Epithelial cell of prostate (primary cell): ENCODE data around the gene FIZ1.
"Not testable (repeated sequence)": the region's sequence is repeated elsewhere in the genome, so short reads cannot be mapped to it uniquely, and the experiment has no call there.

Experiments
- DNase-seq: peaks from one replicate; pipeline ENCODE4 v3.0.0-alpha.2; 2011; ENCODE audit warnings: low read depth, low spot score
- H3K27ac ChIP-seq: fragments of 450-650 bp; 2 replicates; pipeline ENCODE4 v1.5.1; 2017; ENCODE audit warnings: mild to moderate bottlenecking

FIZ1 gene

DNA sequence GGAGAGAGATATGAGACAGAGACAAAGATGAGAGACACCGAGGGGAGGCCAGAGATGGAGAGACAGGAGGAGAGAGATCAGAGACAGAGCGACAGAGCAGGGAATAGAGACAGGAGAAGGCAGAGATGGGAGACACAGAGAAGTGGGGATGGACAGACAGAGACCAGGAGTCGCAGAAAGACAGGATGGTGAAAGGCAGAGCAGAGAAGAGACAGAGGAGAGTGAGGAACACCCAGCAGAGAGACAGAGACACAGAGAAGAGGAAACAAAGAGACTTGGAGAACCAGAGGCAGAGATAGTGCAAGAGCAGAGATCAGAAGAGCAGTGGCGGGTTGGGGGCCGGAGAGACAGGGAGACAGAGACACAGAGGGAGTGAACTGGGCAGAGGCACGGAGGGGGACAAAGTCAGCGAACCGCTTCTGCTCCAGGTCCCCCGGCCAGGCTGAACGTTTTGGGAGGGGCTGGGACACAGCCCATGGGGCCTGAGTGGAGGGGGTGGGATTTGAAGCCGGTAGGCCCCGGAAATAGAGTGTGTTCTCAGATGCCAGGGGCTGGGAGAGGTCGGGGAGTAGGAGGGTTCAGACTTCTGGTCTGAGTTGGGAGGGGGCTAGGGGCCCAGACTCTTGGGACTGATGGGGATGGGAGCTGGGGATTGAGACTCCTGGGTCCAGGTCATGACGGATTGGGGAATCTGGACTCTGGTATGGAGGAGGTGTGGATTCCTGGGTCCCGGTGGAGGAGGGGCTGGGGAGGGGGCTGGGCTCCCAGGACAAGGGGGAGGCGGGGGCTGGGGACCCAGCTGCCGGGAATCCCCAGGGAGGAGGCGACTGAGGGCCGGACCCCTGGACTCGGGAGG, 19.3 kb downstream of the FIZ1 start:
- DNase-seq = no peak
- peak overlapping the region; percentile 66 for H3K27ac ChIP-seq

- no peak overlapping the region for H3K27ac ChIP-seq
These were observed 20.3 kb downstream of the FIZ1 start for GRCh38 chr19:55578761-55579747.

DNA sequence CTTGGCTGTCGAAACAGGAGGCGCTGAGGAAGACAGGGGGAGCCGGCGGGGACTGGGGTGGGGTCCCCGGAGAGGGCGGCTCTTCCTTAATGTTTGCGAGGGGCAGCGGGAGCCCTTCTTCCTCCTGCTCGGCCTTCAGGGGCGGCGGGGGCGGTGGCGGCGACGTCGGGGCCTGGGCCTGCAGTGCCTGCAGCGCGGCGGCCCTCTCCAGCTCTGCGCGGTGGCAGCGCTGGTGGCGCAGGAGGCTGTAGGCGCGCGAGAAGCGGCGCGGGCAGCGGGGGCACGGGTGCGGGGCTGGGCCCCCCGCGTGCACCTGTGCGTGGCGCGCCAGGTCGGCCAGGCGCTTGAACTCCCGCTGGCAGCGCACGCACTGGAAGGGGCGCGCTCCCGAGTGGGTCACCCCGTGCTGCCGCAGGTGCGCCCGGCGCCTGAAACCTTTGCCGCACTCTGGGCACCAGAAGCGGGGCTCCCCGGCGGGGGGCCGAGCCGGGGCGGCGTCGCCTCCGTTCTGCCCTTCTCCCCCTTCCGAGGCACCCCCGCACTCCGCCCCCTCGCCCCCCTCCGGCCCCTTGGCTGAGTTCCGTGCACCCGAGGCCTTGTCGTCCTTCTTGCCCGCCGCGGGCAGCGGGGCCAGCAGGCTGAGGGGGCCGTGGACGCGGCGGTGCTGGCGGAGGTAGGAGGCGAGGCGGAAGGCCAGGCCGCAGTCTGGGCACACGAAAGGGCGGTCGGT, 21.1 kb downstream of the FIZ1 start:
- no peak for DNase-seq
- no peak overlapping the region for H3K27ac ChIP-seq

More at GRCh38 chr19:55578761-55579747, 20.3 kb downstream of the FIZ1 start:
- no peak for DNase-seq

DNA sequence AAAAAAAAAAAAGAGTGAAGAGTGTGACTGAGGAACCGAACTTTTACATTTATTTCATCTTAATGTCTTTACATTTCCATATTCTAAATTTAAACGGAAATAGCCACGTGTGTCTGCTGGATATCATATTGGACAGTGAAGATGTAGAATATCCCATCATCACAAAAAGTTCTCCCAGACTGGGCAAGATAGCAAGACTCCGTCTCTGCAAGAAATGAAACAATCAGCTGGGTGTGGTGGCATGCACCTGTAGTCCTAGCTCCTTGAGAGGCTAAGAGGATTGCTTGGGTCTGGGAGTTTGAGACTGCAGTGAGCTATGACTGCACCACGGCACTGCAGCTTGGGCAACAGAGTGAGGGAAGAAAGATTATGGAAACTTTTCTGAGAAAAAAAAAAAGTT, 22.6 kb downstream of the FIZ1 start:
- DNase-seq = no peak
- H3K27ac ChIP-seq = no peak overlapping the region

DNA sequence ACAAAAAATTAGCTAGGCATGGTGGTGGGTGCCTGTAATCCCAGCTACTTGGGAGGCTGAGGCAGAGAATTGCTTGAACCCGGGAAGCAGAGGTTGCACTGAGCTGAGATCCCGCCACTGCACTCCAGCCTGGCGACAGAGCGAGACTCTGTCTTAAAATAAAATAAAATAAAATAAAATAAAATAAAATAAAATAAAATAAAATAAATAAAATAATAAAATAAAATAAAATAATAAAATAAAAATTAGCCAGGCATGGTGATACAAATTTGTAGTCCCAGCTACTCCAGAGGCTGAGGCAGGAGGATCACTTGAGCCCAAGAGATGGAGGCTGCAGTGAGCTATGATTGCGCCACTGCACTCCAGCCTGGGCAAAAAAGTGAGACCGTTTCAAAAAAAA, 25.4 kb downstream of the FIZ1 start:
- DNase-seq, H3K27ac ChIP-seq: not testable (repeated sequence)

DNA sequence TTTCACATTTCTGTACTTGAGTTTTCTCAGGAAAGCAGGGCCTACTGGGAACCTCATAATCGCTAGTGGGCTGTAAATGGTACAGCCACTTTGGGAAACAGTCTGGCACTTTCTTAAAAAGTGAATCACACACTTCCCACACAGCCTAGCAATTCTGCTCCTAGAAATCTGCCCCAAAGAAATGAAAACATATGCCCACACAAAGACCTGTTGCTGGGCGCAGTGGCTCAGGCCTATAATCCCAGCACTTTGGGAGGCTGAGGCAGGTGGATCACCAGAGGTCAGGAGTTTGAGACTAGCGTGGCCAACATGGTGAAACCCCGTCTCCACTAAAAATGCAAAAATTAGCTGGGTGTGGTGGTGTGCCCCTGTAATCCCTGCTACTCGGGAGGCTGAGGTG, 29.8 kb downstream of the FIZ1 start:
- not testable (repeated sequence) for DNase-seq, H3K27ac ChIP-seq

- no peak for DNase-seq
- H3K27ac ChIP-seq = no peak overlapping the region
These were observed 31.5 kb downstream of the FIZ1 start for GRCh38 chr19:55567708-55568328.

DNA sequence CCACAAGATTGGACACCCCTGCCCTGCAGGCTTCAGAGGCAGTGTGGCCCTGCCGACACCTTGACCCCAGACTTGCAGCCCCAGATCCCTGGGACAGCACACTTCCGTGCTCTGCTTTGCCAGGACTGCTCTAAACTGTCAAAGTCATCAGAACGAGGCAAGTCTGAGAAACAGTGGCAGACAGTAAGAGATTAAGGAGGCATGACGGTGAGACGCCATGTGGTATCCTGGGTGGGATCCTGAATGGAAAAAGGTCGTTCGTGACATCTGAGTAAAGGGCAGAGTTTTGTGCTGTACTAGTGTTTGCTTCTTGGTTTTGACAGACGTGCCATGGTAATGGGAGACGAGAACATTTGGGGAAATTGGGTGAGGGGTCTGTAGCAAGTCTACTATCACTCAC, 32.5 kb downstream of the FIZ1 start:
- DNase-seq = no peak
- H3K27ac ChIP-seq = no peak overlapping the region

DNA sequence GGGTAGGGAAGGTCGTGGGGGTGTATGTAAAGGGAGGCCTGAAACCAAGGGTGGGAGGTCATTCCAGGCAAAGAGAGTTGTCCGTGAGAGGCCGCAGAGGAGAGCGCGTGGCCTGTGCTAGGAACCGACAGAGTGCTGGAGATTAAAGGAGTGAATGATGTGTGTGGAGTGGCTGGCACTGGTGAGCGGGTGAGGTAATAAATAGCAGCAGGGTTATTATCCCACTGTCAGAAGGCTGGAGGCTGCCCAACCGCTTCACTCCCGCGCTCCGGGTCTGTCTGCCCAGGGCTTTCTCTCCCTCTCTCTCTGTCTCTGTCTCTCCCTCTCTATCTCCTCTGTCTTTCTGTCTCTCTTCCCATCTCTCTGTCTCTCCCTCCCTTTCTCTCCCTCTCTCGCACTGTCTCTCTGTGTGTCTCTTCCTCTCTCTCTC, 36.0 kb downstream of the FIZ1 start:
- DNase-seq = no peak
- no peak overlapping the region for H3K27ac ChIP-seq

DNA sequence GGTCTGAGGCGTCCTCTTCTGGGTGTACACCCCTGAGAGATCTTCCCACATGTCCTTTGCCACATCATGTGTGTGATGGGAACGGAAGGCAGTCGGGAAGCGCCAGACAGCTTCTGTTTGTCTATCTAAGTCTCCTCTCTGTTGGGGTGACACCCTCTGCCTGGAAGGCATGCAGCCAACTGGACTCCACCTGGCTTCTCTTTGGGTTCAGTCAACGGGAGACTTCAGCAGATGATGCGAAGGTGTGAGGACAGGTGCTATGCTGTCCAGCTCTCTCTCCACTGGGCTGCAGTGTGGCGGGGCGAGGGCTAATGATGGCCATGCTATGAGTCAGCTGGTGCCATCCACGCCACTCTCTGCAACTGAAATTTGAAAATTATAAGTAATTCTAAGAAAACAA, 39.6 kb downstream of the FIZ1 start:
- no peak overlapping the region for H3K27ac ChIP-seq
- DNase-seq = no peak

DNA sequence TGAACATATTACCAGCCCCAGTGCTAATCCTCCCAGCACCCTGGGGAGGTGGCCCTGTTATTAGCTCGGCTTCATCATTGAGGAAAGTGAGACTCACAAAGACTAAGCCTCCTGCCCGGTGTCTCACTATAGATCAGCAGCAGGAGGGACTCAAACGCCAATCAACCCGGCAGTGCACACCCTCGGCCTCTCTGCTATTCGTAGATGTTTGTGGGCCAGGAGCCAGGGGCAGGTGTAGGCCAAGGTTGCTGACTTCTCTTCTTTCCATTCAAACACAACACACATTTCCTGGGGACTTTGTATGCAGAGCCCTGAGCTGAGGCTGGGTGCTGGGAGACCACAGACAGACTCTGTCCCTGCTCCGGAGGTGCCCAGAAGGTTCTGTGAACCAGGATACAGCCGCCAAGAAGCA, 44.6 kb downstream of the FIZ1 start:
- DNase-seq = no peak
- no peak overlapping the region for H3K27ac ChIP-seq

- DNase-seq = no peak
- H3K27ac ChIP-seq = no peak overlapping the region
These were observed 45.0 kb downstream of the FIZ1 start for GRCh38 chr19:55554302-55554701.

- H3K27ac ChIP-seq = no peak overlapping the region
- DNase-seq = no peak
These were observed 45.8 kb downstream of the FIZ1 start for GRCh38 chr19:55553217-55554182.

DNA sequence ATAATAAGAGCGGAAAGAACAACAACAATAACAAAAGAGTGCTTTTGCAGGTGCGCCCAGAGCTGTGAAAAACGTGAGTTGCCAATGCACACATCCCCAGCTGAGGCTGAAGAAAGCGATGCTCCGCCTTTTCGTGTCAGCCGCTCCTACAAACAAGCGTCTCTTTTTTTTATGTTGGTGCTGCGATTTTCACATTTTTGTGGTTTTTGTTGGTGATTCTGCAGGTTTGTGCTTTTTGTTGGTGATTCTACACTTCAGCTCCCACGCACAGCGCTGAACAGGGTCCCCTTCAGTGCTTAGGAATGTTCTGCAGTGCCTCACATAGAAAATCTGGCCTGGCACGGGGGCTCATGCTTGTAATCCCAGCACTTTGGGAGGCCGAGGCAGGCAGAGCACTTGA, 46.7 kb downstream of the FIZ1 start:
- no peak overlapping the region for H3K27ac ChIP-seq
- no peak for DNase-seq

DNA sequence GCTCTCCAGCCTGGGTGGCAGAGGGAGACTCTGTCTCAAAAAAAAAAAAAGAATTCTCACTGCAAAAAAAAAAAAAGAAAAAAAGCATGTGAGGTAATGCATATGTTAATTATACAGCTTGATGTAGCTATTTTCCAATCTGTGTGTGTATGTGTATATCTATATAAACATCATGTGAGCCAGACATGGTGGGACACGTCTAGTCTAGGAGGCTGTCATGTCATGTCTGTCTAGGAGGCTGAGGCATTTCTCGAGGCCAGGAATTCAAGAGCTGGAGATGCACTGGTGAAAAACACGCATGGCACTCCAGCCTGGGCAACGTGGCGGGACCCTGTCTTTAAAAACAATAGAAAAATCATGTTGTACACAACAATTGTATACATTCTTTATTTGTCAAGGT, 47.1 kb downstream of the FIZ1 start:
- DNase-seq = peak; percentile 12

GRCh38 chr19:55550321-55550650, 49.0 kb downstream of the FIZ1 start:
- H3K27ac ChIP-seq = peak overlapping the region; percentile 93
- no peak for DNase-seq

More for the DNA sequence above, 47.1 kb downstream of the FIZ1 start:
- no peak overlapping the region for H3K27ac ChIP-seq

GRCh38 chr19:55549500-55550320, 49.6 kb downstream of the FIZ1 start:
- peak overlapping the region; percentile 93 for H3K27ac ChIP-seq
- DNase-seq = peak; percentile 22
